ENCODE data around the gene SRSF12.

DNA sequence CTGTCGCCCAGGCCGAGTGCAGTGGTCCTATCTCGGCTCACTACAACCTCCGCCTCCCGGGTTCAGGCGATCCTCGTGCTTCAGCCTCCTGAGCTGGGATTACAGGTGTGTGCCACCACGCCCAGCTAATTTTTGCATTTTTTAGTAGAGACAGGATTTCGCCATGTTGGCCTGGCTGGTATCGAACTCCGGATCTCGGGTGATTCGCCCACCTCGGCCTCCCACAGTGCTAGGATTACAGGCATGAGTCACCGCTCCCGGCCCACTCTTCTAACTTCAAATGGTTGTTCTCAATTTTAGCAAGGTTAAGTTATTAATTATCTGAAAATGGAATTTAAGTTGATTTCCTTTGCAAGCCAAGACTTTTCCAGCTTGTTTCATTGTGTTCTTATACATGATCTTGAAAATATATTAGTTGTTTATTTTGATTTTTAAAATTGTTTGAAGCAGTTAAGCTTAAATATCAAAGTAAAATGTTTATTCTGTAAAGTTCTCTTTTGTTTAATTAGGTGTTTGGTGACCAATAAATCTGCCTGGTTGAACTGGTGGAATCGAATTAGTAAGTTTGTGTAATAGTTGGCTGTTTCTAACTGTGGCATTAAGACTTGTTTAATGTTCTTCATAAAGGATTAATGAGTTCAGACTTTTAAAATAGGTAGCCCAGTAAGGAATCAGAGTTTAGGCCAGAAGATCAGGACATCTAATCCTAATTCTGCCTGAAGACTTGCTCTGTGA lies 30.3 kb upstream of the SRSF12 start:
- no peak for TF ChIP-seq TOX (CRISPR knock-in tag; IDR thresholded peaks at IDR 0.05; ENCODE audit: borderline replicate concordance)
- TF ChIP-seq, protein P1, sequence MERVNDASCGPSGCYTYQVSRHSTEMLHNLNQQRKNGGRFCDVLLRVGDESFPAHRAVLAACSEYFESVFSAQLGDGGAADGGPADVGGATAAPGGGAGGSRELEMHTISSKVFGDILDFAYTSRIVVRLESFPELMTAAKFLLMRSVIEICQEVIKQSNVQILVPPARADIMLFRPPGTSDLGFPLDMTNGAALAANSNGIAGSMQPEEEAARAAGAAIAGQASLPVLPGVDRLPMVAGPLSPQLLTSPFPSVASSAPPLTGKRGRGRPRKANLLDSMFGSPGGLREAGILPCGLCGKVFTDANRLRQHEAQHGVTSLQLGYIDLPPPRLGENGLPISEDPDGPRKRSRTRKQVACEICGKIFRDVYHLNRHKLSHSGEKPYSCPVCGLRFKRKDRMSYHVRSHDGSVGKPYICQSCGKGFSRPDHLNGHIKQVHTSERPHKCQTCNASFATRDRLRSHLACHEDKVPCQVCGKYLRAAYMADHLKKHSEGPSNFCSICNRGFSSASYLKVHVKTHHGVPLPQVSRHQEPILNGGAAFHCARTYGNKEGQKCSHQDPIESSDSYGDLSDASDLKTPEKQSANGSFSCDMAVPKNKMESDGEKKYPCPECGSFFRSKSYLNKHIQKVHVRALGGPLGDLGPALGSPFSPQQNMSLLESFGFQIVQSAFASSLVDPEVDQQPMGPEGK (CRISPR knock-in tag; IDR thresholded peaks at IDR 0.05; ENCODE audit: borderline replicate concordance), result no peak
- no peak for TF ChIP-seq ZNF565 (CRISPR knock-in tag; conservative IDR thresholded peaks at IDR 0.05; ENCODE audit: low read depth)
- TF ChIP-seq, protein P2, sequence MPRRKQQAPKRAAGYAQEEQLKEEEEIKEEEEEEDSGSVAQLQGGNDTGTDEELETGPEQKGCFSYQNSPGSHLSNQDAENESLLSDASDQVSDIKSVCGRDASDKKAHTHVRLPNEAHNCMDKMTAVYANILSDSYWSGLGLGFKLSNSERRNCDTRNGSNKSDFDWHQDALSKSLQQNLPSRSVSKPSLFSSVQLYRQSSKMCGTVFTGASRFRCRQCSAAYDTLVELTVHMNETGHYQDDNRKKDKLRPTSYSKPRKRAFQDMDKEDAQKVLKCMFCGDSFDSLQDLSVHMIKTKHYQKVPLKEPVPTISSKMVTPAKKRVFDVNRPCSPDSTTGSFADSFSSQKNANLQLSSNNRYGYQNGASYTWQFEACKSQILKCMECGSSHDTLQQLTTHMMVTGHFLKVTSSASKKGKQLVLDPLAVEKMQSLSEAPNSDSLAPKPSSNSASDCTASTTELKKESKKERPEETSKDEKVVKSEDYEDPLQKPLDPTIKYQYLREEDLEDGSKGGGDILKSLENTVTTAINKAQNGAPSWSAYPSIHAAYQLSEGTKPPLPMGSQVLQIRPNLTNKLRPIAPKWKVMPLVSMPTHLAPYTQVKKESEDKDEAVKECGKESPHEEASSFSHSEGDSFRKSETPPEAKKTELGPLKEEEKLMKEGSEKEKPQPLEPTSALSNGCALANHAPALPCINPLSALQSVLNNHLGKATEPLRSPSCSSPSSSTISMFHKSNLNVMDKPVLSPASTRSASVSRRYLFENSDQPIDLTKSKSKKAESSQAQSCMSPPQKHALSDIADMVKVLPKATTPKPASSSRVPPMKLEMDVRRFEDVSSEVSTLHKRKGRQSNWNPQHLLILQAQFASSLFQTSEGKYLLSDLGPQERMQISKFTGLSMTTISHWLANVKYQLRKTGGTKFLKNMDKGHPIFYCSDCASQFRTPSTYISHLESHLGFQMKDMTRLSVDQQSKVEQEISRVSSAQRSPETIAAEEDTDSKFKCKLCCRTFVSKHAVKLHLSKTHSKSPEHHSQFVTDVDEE (CRISPR knock-in tag; IDR thresholded peaks at IDR 0.05), result no peak
- no peak for TF ChIP-seq ZFP30 (CRISPR knock-in tag; IDR thresholded peaks at IDR 0.05)
- TF ChIP-seq, protein P3, sequence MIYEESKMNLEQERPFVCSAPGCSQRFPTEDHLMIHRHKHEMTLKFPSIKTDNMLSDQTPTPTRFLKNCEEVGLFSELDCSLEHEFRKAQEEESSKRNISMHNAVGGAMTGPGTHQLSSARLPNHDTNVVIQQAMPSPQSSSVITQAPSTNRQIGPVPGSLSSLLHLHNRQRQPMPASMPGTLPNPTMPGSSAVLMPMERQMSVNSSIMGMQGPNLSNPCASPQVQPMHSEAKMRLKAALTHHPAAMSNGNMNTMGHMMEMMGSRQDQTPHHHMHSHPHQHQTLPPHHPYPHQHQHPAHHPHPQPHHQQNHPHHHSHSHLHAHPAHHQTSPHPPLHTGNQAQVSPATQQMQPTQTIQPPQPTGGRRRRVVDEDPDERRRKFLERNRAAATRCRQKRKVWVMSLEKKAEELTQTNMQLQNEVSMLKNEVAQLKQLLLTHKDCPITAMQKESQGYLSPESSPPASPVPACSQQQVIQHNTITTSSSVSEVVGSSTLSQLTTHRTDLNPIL (CRISPR knock-in tag; IDR thresholded peaks at IDR 0.05; ENCODE audit: low read depth), result no peak
- no peak for TF ChIP-seq ZNF70 (CRISPR knock-in tag; IDR thresholded peaks at IDR 0.05)
- no peak for TF ChIP-seq ISL1 (CRISPR knock-in tag; IDR thresholded peaks at IDR 0.05)

Data from SK-N-SH treated with all-trans-retinoic acid at 6 μM for 48 hours (cell line).